SU-DHL-6 (cell line): ENCODE results near the gene ARHGEF4.
"Not testable (repeated sequence)": the region's sequence is repeated elsewhere in the genome, so short reads cannot be mapped to it uniquely, and the experiment has no call there.

ENCODE experiments used
- H2AFZ ChIP-seq: fragments of 200-600 bp; sonication (generic); 2 replicates; pipeline ENCODE4 v1.6.1; 2014; ENCODE audit warnings: low read depth, mild to moderate bottlenecking, moderate library complexity, mixed read lengths, antibody characterized with exemption, low read length; ENCODE audit not compliant: severe bottlenecking
- H3F3A ChIP-seq: fragments of 200-600 bp; shearing (Covaris generic); 2 replicates; pipeline ENCODE4 v1.6.0; 2016; ENCODE audit warnings: antibody characterized with exemption, mild to moderate bottlenecking; ENCODE audit not compliant: insufficient read depth
- H3K27ac ChIP-seq: fragments of 200-600 bp; sonication (generic); 2 replicates; pipeline ENCODE4 v1.5.1; 2016; ENCODE audit warnings: low read depth, mild to moderate bottlenecking, low read length, moderate library complexity, mixed read lengths
- H3K27me3 ChIP-seq: fragments of 200-600 bp; sonication (generic), shearing (Covaris generic); 2 replicates; pipeline ENCODE4 v1.6.0; 2014; ENCODE audit warnings: mild to moderate bottlenecking, low read length
- H3K36me3 ChIP-seq: fragments of 200-600 bp; sonication (generic); 2 replicates; pipeline ENCODE4 v1.6.1; 2014; ENCODE audit warnings: mild to moderate bottlenecking, low read length, mixed read lengths
- H3K4me2 ChIP-seq: fragments of 300-600, 200-600 bp; shearing (Covaris generic), sonication (generic); 2 replicates; pipeline ENCODE4 v1.6.0; 2014; ENCODE audit warnings: low read length, low read depth, mild to moderate bottlenecking; ENCODE audit not compliant: poor library complexity, severe bottlenecking
- H3K4me3 ChIP-seq: fragments of 200-600 bp; sonication (generic); 2 replicates; pipeline ENCODE4 v1.5.1; 2014; ENCODE audit warnings: antibody characterized with exemption, low read length, mild to moderate bottlenecking, mixed read lengths; ENCODE audit not compliant: insufficient read depth, poor library complexity, severe bottlenecking
- H3K79me2 ChIP-seq: fragments of 200-600 bp; sonication (generic); 2 replicates; pipeline ENCODE4 v1.6.1; 2014; ENCODE audit warnings: mild to moderate bottlenecking, low read length, moderate library complexity; ENCODE audit not compliant: insufficient read depth
- H3K9ac ChIP-seq: fragments of 200-600 bp; sonication (generic); 2 replicates; pipeline ENCODE4 v1.7.0; 2014; ENCODE audit warnings: mild to moderate bottlenecking, low read length
- H3K9me2 ChIP-seq: fragments of 200-600 bp; sonication (generic); replicated peaks from 2 replicates; pipeline ENCODE4 v1.6.1; 2014; ENCODE audit warnings: low read length; ENCODE audit not compliant: insufficient read depth
- H3K9me3 ChIP-seq: fragments of 200-600 bp; sonication (generic); 2 replicates; pipeline ENCODE4 v1.6.1; 2014; ENCODE audit warnings: low read length, mixed read lengths; ENCODE audit not compliant: insufficient read depth
- H4K20me1 ChIP-seq: fragments of 200-600 bp; sonication (generic); 2 replicates; pipeline ENCODE4 v1.6.1; 2014; ENCODE audit warnings: low read depth, mild to moderate bottlenecking, antibody characterized with exemption, low read length, moderate library complexity, mixed read lengths
- CTCF ChIP-seq: fragments of 200-600 bp; sonication (generic); IDR thresholded peaks from one replicate; pipeline ENCODE4 v1.5.1; 2017; ENCODE audit warnings: antibody characterized with exemption, mild to moderate bottlenecking, low read length, moderate library complexity; ENCODE audit not compliant: insufficient read depth, poor library complexity, severe bottlenecking
- EZH2phosphoT487 ChIP-seq: fragments of 200-600 bp; sonication (generic), shearing (Covaris generic); conservative IDR thresholded peaks from 2 replicates; pipeline ENCODE4 v1.6.1; 2018; ENCODE audit warnings: mild to moderate bottlenecking, antibody characterized with exemption, low read length, moderate library complexity, mixed read lengths

Gene ARHGEF4

GRCh38 chr2:130901061-130901460 lies 64.3 kb downstream of the ARHGEF4 start:
- Histone ChIP-seq H4K20me1 (no peaks in the 10 kb centered on the region), H3K27me3 (no peaks in the 10 kb centered on the region), H3K79me2 (no peaks in the 10 kb centered on the region), H3K9me3 (no peaks in the 10 kb centered on the region), H3K27ac (no peak overlapping the region), H3K4me2 (no peak overlapping the region), H3K9ac (no peak overlapping the region), H3K9me2 (no peaks in the 10 kb centered on the region), H2AFZ (no peak overlapping the region), H3F3A (no peaks in the 10 kb centered on the region), H3K4me3 (no peak overlapping the region), H3K36me3 (no peaks in the 10 kb centered on the region)
- TF ChIP-seq CTCF (no peak), EZH2phosphoT487 (no peak)

DNA sequence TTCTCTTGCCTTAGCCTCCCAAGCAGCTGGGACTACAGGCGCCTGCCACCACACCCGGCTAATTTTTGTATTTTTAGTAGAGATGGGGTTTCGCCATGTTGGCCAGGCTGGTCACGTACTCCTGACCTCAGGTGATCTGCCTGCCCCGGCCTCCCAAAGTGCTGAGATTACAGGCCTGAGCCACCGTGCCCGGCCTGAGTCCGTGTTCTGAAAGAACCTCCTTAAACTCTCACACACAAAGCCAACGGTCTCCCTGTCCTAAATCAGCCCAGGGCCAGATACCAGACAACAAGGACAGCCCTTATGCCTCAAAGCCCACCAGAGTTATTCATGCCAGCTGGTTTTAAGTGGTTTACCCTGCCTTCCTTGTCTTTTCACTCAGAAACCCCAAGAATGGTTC lies 64.9 kb downstream of the ARHGEF4 start:
- not testable (repeated sequence) for H3K4me3 ChIP-seq, H3K27me3 ChIP-seq, H3K4me2 ChIP-seq

DNA sequence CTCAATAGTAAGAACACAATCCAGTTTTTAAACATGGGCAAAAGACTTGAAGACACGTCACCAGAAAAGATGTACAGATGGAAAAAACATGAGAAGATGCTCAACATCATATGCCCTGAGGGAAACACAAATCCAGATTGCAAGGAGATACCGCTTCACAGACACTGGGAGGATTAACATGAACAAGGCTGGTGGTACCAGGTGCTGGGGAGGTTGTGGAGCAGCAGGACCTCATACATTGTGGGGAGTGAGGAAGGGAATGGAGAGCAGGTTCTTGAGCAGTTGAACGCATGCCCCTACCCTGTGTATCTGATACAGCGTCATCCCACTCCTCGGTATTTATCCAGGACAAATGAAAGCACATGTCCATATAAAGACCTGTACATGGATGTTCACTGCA lies 72.1 kb downstream of the ARHGEF4 start:
- Histone ChIP-seq H3K79me2 (no peaks in the 10 kb centered on the region), H2AFZ (no peak overlapping the region), H3K9me3 (no peaks in the 10 kb centered on the region), H3K36me3 (no peaks in the 10 kb centered on the region), H3K27ac (no peak overlapping the region), H3K9ac (no peak overlapping the region), H3K9me2 (no peaks in the 10 kb centered on the region), H3F3A (no peaks in the 10 kb centered on the region), H4K20me1 (no peaks in the 10 kb centered on the region), H3K4me2 (no peak overlapping the region), H3K27me3 (no peaks in the 10 kb centered on the region), H3K4me3 (no peak overlapping the region)
- TF ChIP-seq EZH2phosphoT487, result no peak
- no peak for TF ChIP-seq CTCF

More for the DNA sequence above, 64.9 kb downstream of the ARHGEF4 start:
- H3F3A ChIP-seq, H3K9me3 ChIP-seq, H4K20me1 ChIP-seq, H3K9ac ChIP-seq, H3K36me3 ChIP-seq, H3K79me2 ChIP-seq, H3K27ac ChIP-seq, H3K9me2 ChIP-seq, H2AFZ ChIP-seq: not testable (repeated sequence)

DNA sequence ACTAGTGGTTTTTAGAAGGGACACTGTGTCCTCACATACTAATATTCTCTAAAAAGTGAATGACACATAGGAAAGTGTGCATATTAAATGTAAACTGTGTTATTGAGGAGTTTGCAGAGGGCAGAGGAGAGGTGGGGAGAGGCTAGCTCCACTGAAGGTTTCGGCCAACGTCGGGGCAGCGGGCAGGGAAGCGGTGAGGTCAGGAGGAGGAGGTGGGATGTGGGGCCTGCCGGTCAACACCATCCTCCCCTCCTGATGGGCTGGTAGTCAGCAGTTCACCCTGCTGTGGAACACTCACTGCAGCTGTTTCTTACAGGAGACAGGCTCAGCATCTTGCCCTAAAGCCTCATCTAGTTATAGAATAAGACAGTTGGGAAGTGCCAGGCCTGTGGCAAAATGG lies 74.2 kb downstream of the ARHGEF4 start:
- no peaks in the 10 kb centered on the region for H4K20me1 ChIP-seq
- H3K9me2 ChIP-seq, result no peaks in the 10 kb centered on the region
- H3K27ac ChIP-seq, result no peak overlapping the region
- no peaks in the 10 kb centered on the region for H3K9me3 ChIP-seq
- no peak overlapping the region for H3K9ac ChIP-seq
- H2AFZ ChIP-seq, result no peak overlapping the region
- no peaks in the 10 kb centered on the region for H3F3A ChIP-seq
- no peak overlapping the region for H3K4me2 ChIP-seq
- H3K27me3 ChIP-seq, result no peaks in the 10 kb centered on the region
- H3K36me3 ChIP-seq, result no peaks in the 10 kb centered on the region
- TF ChIP-seq CTCF (no peak), EZH2phosphoT487 (no peak)
- no peak overlapping the region for H3K4me3 ChIP-seq
- no peaks in the 10 kb centered on the region for H3K79me2 ChIP-seq
